Keratinocyte (primary cell): ENCODE results near the gene AP2A1. TPM values are rescaled to one million over a fixed set of nuclear protein-coding genes. Genes with fewer than 3 reads are reported as not detected.

Source experiments
- DNase-seq: peaks from one replicate; pipeline ENCODE4 v3.0.0-alpha.2; 2011; ENCODE audit warnings: low read depth, missing footprints, low spot score
- FAIRE-seq: peaks from 2 replicates; lab custom pipeline; 2011; peaks lifted over from hg19 to GRCh38; lab: Jason Lieb, UNC
- H2AFZ ChIP-seq: 2 replicates; pipeline ENCODE4 v1.6.0; 2012; ENCODE audit warnings: low read length, control low read depth, inconsistent platforms; ENCODE audit not compliant: control insufficient read depth
- H3K27ac ChIP-seq: 2 replicates; pipeline ENCODE4 v1.5.1; 2011; ENCODE audit warnings: low read length; ENCODE audit not compliant: control insufficient read depth, insufficient read depth
- H3K27me3 ChIP-seq: 3 replicates; pipeline ENCODE4 v1.6.0; 2011; ENCODE audit warnings: low read length; ENCODE audit not compliant: control insufficient read depth, insufficient read depth; ENCODE audit errors: extremely low read depth
- H3K36me3 ChIP-seq, 2 experiments: 2 replicates in 1 of 2; 3 replicates in 1 of 2; pipeline ENCODE4 v1.5.1; 2011; ENCODE audit warnings: low read length in 2 of 2, mild to moderate bottlenecking in 1 of 2; ENCODE audit not compliant: control insufficient read depth in 2 of 2, insufficient read depth in 2 of 2; ENCODE audit errors: extremely low read depth in 1 of 2
- H3K4me1 ChIP-seq: 3 replicates; pipeline ENCODE4 v1.5.1; 2011; ENCODE audit warnings: low read length; ENCODE audit not compliant: control insufficient read depth, insufficient read depth; ENCODE audit errors: extremely low read depth
- H3K4me2 ChIP-seq: 3 replicates; pipeline ENCODE4 v1.6.0; 2011; ENCODE audit warnings: low read depth, low read length; ENCODE audit not compliant: control insufficient read depth, insufficient read depth; ENCODE audit errors: extremely low read depth
- H3K4me3 ChIP-seq, 3 experiments: fragments of 200-600 bp in 1 of 3; sonication (generic) in 1 of 3; 2 replicates in 2 of 3; 3 replicates in 1 of 3; pipeline ENCODE4 v1.5.1; 2011 to 2016; ENCODE audit warnings: low read length in 3 of 3, mild to moderate bottlenecking in 3 of 3, control low read depth in 2 of 3, inconsistent platforms in 1 of 3, low read depth in 1 of 3, mixed read lengths in 1 of 3, mixed run types in 1 of 3, moderate library complexity in 1 of 3; ENCODE audit not compliant: control insufficient read depth in 2 of 3, insufficient read depth in 2 of 3; ENCODE audit errors: extremely low read depth in 1 of 3
- H3K79me2 ChIP-seq: 2 replicates; pipeline ENCODE4 v1.6.0; 2012; ENCODE audit warnings: low read length; ENCODE audit not compliant: control insufficient read depth, insufficient read depth
- H3K9ac ChIP-seq: 3 replicates; pipeline ENCODE4 v1.6.0; 2011; ENCODE audit warnings: low read length; ENCODE audit not compliant: control insufficient read depth, insufficient read depth; ENCODE audit errors: extremely low read depth
- H3K9me1 ChIP-seq: 3 replicates; pipeline ENCODE4 v1.6.0; 2011; ENCODE audit warnings: low read length; ENCODE audit not compliant: control insufficient read depth, insufficient read depth; ENCODE audit errors: extremely low read depth
- H3K9me3 ChIP-seq: 2 replicates; pipeline ENCODE4 v1.5.1; 2012; ENCODE audit warnings: low read depth, low read length; ENCODE audit not compliant: control insufficient read depth
- H4K20me1 ChIP-seq: 3 replicates; pipeline ENCODE4 v1.6.0; 2011; ENCODE audit warnings: low read length; ENCODE audit not compliant: control insufficient read depth, insufficient read depth; ENCODE audit errors: extremely low read depth
- EZH2 ChIP-seq: IDR thresholded peaks from one replicate; pipeline ENCODE4 v1.6.1; 2012; ENCODE audit warnings: inconsistent platforms, mild to moderate bottlenecking, low read length, moderate library complexity
- dilution Hi-C: fragments of 300-500 bp; cut with MboI; formaldehyde crosslinking; loops from one replicate; pipeline ENCODE4 v1.7.0; 2020; ENCODE audit warnings: low sequenced_read_pairs; ENCODE audit not compliant: extremely low pct_ligation_motif_present
- polyA plus RNA-seq, 5 experiments: library from polyadenylated mRNA; depleted of rRNA in 3 of 5; stranded (reverse) in 3 of 5; stranded (forward) in 1 of 5; unstranded in 1 of 5; fragments of >200 nt; gene quantifications; 1 replicate in 1 of 5; 2 replicates in 3 of 5; 3 replicates in 1 of 5; pipeline versions ENCODE4 v1.2.1 to v1.2.3, GENCODE V29; 2011 to 2012; ENCODE audit warnings: missing spikeins in 2 of 5, low read depth in 1 of 5, low replicate concordance in 1 of 5
- TF ChIP-seq, protein P1 (sequence below), 3 experiments: IDR thresholded peaks in 1 of 3; conservative IDR thresholded peaks in 1 of 3; optimal IDR thresholded peaks in 1 of 3; 2 replicates in 2 of 3; 3 replicates in 1 of 3; pipeline versions ENCODE3 to v1.5.1; 2011; ENCODE audit warnings: low read length in 3 of 3, mild to moderate bottlenecking in 3 of 3, moderate library complexity in 2 of 3, control low read depth in 1 of 3, inconsistent platforms in 1 of 3; ENCODE audit not compliant: insufficient read depth in 2 of 3; ENCODE audit errors: extremely low read depth in 1 of 3

AP2A1 gene
- polyA plus RNA-seq, 1 donor (not counting 4 experiments of a cell fraction or from before 2014, with no cell fraction given): 36.7 TPM

DNA sequence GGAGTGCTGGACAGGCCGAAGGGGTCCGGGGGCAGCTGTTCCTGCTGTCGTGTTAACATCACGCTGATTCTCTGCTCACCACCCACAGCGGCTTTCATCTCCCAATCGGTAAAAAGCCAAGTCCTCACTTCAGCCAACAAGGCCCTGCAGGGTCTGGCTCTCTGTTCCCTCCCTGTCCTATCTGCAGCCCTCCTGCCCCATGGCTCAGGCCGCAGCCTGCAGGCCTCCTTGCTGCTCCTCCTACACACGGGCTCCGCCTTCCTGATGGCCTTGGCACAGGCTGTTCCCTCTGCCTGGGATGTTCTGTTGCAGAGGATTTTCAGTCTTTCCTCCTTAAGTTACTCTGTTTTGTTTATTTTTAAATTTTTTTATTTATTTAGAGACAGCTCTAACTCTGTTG lies 24.1 kb downstream of the AP2A1 start:
- TF ChIP-seq EZH2: no peak
- TF ChIP-seq, protein P1, sequence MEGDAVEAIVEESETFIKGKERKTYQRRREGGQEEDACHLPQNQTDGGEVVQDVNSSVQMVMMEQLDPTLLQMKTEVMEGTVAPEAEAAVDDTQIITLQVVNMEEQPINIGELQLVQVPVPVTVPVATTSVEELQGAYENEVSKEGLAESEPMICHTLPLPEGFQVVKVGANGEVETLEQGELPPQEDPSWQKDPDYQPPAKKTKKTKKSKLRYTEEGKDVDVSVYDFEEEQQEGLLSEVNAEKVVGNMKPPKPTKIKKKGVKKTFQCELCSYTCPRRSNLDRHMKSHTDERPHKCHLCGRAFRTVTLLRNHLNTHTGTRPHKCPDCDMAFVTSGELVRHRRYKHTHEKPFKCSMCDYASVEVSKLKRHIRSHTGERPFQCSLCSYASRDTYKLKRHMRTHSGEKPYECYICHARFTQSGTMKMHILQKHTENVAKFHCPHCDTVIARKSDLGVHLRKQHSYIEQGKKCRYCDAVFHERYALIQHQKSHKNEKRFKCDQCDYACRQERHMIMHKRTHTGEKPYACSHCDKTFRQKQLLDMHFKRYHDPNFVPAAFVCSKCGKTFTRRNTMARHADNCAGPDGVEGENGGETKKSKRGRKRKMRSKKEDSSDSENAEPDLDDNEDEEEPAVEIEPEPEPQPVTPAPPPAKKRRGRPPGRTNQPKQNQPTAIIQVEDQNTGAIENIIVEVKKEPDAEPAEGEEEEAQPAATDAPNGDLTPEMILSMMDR (optimal IDR thresholded peaks at IDR 0.05 in 1 of 3, IDR thresholded peaks at IDR 0.05 in 1 of 3, conservative IDR thresholded peaks at IDR 0.05 in 1 of 3; ENCODE audit: extremely low read depth in 1 of 3, insufficient read depth in 2 of 3, low read length in 3 of 3): no peak

DNA sequence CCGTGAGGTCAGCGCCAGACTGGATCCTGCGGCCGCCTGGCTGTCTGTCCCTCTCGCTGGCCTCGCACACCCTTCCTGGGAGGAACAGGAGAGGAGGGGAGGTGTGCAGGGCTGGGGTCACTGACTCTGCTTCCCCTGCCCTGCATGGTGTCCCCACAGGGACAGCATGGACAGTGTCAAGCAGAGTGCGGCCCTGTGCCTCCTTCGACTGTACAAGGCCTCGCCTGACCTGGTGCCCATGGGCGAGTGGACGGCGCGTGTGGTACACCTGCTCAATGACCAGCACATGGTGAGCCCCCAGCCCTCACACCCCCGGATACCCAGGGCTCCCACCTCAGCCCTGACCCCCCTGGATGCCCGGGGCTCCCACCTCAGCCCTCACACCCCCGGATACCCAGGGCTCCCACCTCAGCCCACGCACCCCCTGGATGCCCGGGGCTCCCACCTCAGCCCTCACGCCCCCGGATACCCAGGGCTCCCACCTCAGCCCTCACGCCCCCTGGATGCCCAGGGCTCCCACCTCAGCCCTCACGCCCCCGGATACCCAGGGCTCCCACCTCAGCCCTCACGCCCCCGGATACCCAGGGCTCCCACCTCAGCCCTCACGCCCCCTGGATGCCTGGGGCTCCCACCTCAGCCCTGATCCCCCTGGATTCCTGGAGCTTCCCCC lies 25.1 kb downstream of the AP2A1 start:
- H3K9me3 ChIP-seq: no peaks in the 10 kb centered on the region
- H3K79me2 ChIP-seq: peaks cover 5% of the 10 kb centered on the region
- H3K9ac ChIP-seq: no peak overlapping the region
- no peak overlapping the region for H2AFZ ChIP-seq
- H4K20me1 ChIP-seq: no peaks in the 10 kb centered on the region
- H3K4me2 ChIP-seq: no peak overlapping the region
- H3K27me3 ChIP-seq: no peaks in the 10 kb centered on the region
- DNase-seq (no peak), FAIRE-seq (no peak)
- H3K36me3 ChIP-seq: peaks cover 31 to 44% of the 10 kb centered on the region in 2 experiments
- TF ChIP-seq, protein P1 (optimal IDR thresholded peaks at IDR 0.05 in 1 of 3, IDR thresholded peaks at IDR 0.05 in 1 of 3, conservative IDR thresholded peaks at IDR 0.05 in 1 of 3; ENCODE audit: extremely low read depth in 1 of 3, insufficient read depth in 2 of 3, low read length in 3 of 3): no peak
- TF ChIP-seq EZH2: no peak
- dilution Hi-C loops: no loop called here
- H3K9me1 ChIP-seq: peaks cover 2% of the 10 kb centered on the region
- no peak overlapping the region for H3K27ac ChIP-seq
- H3K4me3 ChIP-seq: no peak overlapping the region
- H3K4me1 ChIP-seq: no peaks in the 10 kb centered on the region

More for the DNA sequence above, 24.1 kb downstream of the AP2A1 start:
- peaks cover 2% of the 10 kb centered on the region for H3K9me1 ChIP-seq
- H3K79me2 ChIP-seq: peaks cover 5% of the 10 kb centered on the region
- no peaks in the 10 kb centered on the region for H3K27me3 ChIP-seq
- H3K4me2 ChIP-seq: no peak overlapping the region
- H3K27ac ChIP-seq: no peak overlapping the region
- H3K36me3 ChIP-seq: peaks cover 25 to 33% of the 10 kb centered on the region in 2 experiments
- FAIRE-seq: no peak
- no peaks in the 10 kb centered on the region for H3K4me1 ChIP-seq
- no peak overlapping the region for H3K9ac ChIP-seq
- H3K4me3 ChIP-seq: no peak overlapping the region
- no peaks in the 10 kb centered on the region for H3K9me3 ChIP-seq
- dilution Hi-C loops: no loop called here
- DNase-seq: no peak
- H4K20me1 ChIP-seq: no peaks in the 10 kb centered on the region
- H2AFZ ChIP-seq: no peak overlapping the region
